DMS153 treated with DMSO at 0.1 percent for 48 hours (cell line): ENCODE results near the gene KRAS.

ENCODE experiments used
- DNase-seq: peaks from one replicate; lab custom pipeline; 2025; ENCODE audit not compliant: unreplicated experiment; lab: John Stamatoyannopoulos, UW

Gene KRAS

GRCh38 chr12:25256826-25257225, 6.1 kb upstream of the KRAS start:
- DNase-seq = no peak

GRCh38 chr12:25256005-25256404, 5.3 kb upstream of the KRAS start:
- DNase-seq = no peak

GRCh38 chr12:25254271-25254880, 3.6 kb upstream of the KRAS start:
- no peak for DNase-seq

- DNase-seq = no peak
These were observed 2.8 kb upstream of the KRAS start for GRCh38 chr12:25253371-25254068.

GRCh38 chr12:25252946-25253345, 2.2 kb upstream of the KRAS start:
- no peak for DNase-seq

- DNase-seq = no peak
These were observed 1.0 kb upstream of the KRAS start for GRCh38 chr12:25251769-25252168.

GRCh38 chr12:25249931-25250738, 594 bp downstream of the KRAS start:
- DNase-seq = no peak

- DNase-seq = no peak
These were observed 2.0 kb downstream of the KRAS start for GRCh38 chr12:25248732-25249131.

GRCh38 chr12:25248137-25248536, 2.6 kb downstream of the KRAS start:
- no peak for DNase-seq

- DNase-seq = no peak
These were observed 5.2 kb downstream of the KRAS start for GRCh38 chr12:25245491-25245890.

- DNase-seq = no peak
These were observed 7.1 kb downstream of the KRAS start for GRCh38 chr12:25243680-25243990.

- DNase-seq = no peak
These were observed 7.6 kb downstream of the KRAS start for GRCh38 chr12:25242981-25243679.

- no peak for DNase-seq
These were observed 9.3 kb downstream of the KRAS start for GRCh38 chr12:25241167-25242020.

GRCh38 chr12:25236626-25237025, 14.1 kb downstream of the KRAS start:
- no peak for DNase-seq

GRCh38 chr12:25236190-25236589, 14.5 kb downstream of the KRAS start:
- DNase-seq = no peak

GRCh38 chr12:25213338-25213737, 37.4 kb downstream of the KRAS start:
- no peak for DNase-seq

GRCh38 chr12:25208554-25208953, 42.2 kb downstream of the KRAS start:
- no peak for DNase-seq

- DNase-seq = no peak
These were observed 42.9 kb downstream of the KRAS start for GRCh38 chr12:25207846-25208245.

- no peak for DNase-seq
These were observed 43.3 kb downstream of the KRAS start for GRCh38 chr12:25207411-25207810.

GRCh38 chr12:25202137-25202536, 48.6 kb downstream of the KRAS start:
- DNase-seq = no peak

- no peak for DNase-seq
These were observed 50.0 kb downstream of the KRAS start for GRCh38 chr12:25200703-25201102.
